Stomach smooth muscle (tissue), 2 donors: ENCODE measurements around the gene ZNF222.

ENCODE experiments used
- H3K27ac ChIP-seq: one replicate; pipeline ENCODE4 v1.7.0; 2013; ENCODE audit warnings: mild to moderate bottlenecking, low read length, inconsistent platforms
- H3K27me3 ChIP-seq, 2 donors: one replicate each; pipeline ENCODE4 v1.7.0; 2013; ENCODE audit warnings: low read length in 2 of 2; ENCODE audit not compliant: insufficient read depth in 2 of 2, control insufficient read depth in 1 of 2
- H3K36me3 ChIP-seq, 2 donors: one replicate each; pipeline ENCODE4 v1.7.0; 2013; ENCODE audit warnings: low read length in 2 of 2; ENCODE audit not compliant: control insufficient read depth in 2 of 2, insufficient read depth in 2 of 2
- H3K4me1 ChIP-seq: one replicate; pipeline ENCODE4 v1.7.0; 2013; ENCODE audit warnings: low read length; ENCODE audit not compliant: control insufficient read depth, insufficient read depth
- H3K4me3 ChIP-seq, 2 donors: one replicate each; pipeline ENCODE4 v1.7.0; 2013; ENCODE audit warnings: low read length in 2 of 2
- H3K9ac ChIP-seq, 2 donors: one replicate each; pipeline ENCODE4 v1.7.0; 2013; ENCODE audit warnings: low read length in 2 of 2, mild to moderate bottlenecking in 1 of 2
- H3K9me3 ChIP-seq, 2 donors: one replicate each; pipeline ENCODE4 v1.7.0; 2013; ENCODE audit warnings: low read length in 2 of 2; ENCODE audit not compliant: control insufficient read depth in 2 of 2
- donor health status: healthy.
- donor health status: Pancreatic carcinoma.

The ZNF222 gene

DNA sequence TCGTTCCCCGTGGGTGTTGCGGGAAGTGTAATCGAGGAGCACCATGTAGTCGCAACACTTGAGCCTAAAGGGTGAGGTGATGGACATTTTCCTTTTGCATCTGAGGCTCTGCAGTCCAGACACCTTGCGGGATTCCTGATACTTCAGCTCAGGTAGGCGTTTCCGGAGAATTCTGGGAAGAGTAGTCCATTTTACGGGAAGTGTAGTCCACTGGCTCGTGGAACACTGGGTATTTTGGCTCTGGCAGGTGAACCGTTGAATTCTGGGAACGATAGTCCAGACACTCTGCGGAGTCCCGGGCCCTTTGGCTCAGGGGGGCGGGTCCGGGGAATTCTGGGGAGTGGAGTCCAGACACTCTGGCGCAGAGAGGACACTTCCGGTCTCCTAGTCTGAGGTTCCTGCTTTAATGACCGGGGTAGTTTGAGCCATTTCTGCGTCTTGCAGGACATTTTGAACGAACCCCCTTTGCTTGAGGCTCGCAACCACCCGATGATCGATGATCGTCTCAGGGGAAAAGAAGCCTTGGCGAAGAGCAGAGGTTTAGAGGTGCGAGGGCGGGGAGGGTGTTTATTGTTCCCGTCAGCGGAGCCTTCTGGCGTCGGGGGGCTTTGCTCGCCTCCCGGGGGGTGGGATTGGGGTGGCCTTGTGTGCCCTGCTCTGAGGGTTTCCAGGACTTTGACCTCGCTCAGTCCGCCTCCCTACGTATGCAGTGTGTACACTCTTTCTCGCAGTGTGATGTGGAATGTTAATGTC lies 26.6 kb downstream of the ZNF222 start, which contains the start of gene ZNF223:
TSS of gene ZNF223 (plus strand) at position 387 of the 753 bp plus-strand sequence. CDS start 3,141 bp downstream, outside the sequence.
- peak within 1 kb of the TSS; percentile 82 to 94 for H3K4me3 ChIP-seq

DNA sequence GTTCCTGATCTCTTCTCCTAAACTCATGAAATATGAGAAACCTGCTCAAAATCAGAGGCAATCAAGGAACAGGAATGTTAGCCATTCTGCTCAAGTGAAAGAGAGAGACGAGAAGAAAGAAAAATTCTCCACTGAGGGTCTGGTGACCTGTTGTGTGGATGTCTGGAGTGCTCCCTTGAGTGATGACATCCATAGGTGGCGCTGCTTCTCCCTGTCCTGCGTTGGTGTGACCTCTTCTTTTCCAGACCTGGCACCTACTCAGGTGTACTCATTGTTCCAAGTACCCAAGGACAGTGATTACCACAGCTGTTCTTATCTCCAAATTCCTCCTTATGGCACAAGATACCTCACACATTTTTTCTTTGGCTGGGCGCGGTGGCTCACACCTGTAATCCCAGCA lies 30.7 kb downstream of the ZNF222 start:
- Histone ChIP-seq H3K27me3 (no peaks in the 10 kb centered on the region), H3K4me1 (peaks cover 15% of the 10 kb centered on the region), H3K4me3 (no peak overlapping the region), H3K36me3 (peaks cover 31 to 32% of the 10 kb centered on the region in 2 donors), H3K9ac (no peak overlapping the region), H3K27ac (no peak overlapping the region), H3K9me3 (peaks cover under 1 to 5% of the 10 kb centered on the region in 2 donors)

More for the DNA sequence above, 26.6 kb downstream of the ZNF222 start, which contains the start of gene ZNF223:
- H3K4me1 ChIP-seq, result peaks cover 15% of the 10 kb centered on the region
- H3K27me3 ChIP-seq, result peaks cover 2 to 4% of the 10 kb centered on the region in 2 donors
- H3K9ac ChIP-seq, result peak within 1 kb of the TSS; percentile 66 to 90
- H3K9me3 ChIP-seq, result peaks cover 0 to 4% of the 10 kb centered on the region in 2 donors
- H3K27ac ChIP-seq, result peak within 1 kb of the TSS; percentile 41
- peaks cover 5 to 6% of the 10 kb centered on the region in 2 donors for H3K36me3 ChIP-seq

DNA sequence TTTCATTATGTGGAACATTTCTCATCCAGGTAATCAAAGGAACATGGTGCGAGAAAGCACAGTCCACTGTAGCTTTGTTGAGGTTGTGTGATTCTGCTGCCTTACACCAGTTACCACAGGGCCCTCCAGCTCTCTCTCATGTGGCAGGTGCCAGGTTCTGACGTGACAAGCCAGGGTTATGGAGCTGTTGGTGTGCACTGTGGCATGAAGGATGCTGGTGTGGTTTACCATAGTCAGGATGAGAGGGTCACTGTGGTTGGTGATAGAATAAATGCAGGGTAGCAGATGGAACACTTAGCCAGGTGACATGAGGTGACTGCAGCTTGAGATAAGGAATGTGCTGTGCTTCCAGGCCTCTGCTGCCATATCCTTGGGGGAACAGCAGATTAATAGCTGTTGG lies 34.0 kb downstream of the ZNF222 start:
- Histone ChIP-seq H3K9ac (no peak overlapping the region), H3K4me1 (no peaks in the 10 kb centered on the region), H3K27me3 (no peaks in the 10 kb centered on the region), H3K4me3 (no peak overlapping the region), H3K36me3 (peaks cover 61% of the 10 kb centered on the region in 2 donors), H3K27ac (no peak overlapping the region), H3K9me3 (peaks cover 5 to 12% of the 10 kb centered on the region in 2 donors)

DNA sequence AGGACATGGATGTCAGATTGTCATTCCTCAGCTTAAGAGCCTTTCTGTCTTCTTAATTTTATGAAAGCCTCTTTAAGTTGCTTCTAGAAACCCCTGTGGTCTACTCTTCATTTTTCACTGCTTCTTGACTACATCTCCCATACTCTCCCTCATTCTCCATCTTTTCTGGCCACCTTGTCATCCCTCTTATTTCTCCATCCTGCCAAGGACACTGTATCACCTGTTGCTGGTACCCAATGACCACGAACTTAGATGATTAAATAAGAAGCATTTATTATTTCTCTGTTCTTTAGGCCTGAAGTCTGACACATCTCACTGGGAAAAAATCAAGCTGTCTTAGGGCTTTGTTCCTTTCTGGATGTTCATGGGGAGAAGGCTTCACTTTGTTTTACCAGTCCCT lies 35.9 kb downstream of the ZNF222 start:
- H3K4me3 ChIP-seq, result no peak overlapping the region
- H3K9ac ChIP-seq, result no peak overlapping the region
- H3K27ac ChIP-seq, result no peak overlapping the region
- peaks cover 15 to 17% of the 10 kb centered on the region in 2 donors for H3K9me3 ChIP-seq
- H3K4me1 ChIP-seq, result no peaks in the 10 kb centered on the region
- H3K36me3 ChIP-seq, result peaks cover 66 to 69% of the 10 kb centered on the region in 2 donors
- H3K27me3 ChIP-seq, result no peaks in the 10 kb centered on the region

DNA sequence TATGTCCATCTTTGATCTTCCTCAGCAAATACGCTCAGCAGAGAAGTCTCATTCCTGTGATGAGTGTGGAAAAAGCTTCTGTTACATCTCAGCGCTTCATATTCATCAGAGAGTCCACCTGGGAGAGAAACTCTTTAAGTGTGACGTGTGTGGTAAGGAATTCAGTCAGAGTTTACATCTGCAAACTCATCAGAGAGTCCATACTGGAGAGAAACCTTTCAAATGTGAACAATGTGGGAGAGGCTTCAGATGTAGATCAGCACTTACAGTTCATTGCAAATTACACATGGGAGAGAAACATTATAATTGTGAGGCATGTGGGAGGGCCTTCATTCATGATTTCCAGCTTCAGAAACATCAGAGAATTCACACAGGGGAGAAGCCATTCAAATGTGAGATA lies 41.1 kb downstream of the ZNF222 start:
- Histone ChIP-seq H3K9ac (no peak overlapping the region), H3K9me3 (peaks cover 28 to 29% of the 10 kb centered on the region in 2 donors), H3K4me1 (no peaks in the 10 kb centered on the region), H3K27me3 (no peaks in the 10 kb centered on the region), H3K36me3 (peaks cover 50 to 52% of the 10 kb centered on the region in 2 donors), H3K4me3 (peak overlapping the region in 1 of 2 donors; percentile 54), H3K27ac (no peak overlapping the region)

DNA sequence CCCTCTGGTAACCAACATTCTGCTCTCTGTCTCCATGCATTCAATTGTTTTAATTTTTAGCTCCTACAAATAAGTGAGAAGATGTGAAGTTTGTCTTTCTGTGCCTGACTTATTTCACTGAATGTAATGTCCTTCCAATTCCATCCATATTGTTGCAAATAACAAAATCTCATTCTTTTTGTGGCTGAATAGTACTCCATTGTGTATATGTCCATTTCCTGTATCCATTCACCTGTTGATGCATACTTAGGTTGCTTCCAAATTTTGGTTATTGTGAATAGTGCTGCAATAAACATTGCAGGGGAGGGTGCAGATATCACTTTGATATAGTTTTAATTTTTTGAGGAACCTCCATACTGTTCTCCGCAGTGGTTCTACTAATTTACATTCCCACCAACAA lies 44.2 kb downstream of the ZNF222 start:
- Histone ChIP-seq H3K27me3 (no peaks in the 10 kb centered on the region), H3K27ac (no peak overlapping the region), H3K4me1 (peaks cover 7% of the 10 kb centered on the region), H3K9ac (no peak overlapping the region), H3K4me3 (no peak overlapping the region), H3K9me3 (peaks cover 21 to 25% of the 10 kb centered on the region in 2 donors), H3K36me3 (peaks cover 22 to 25% of the 10 kb centered on the region in 2 donors)

DNA sequence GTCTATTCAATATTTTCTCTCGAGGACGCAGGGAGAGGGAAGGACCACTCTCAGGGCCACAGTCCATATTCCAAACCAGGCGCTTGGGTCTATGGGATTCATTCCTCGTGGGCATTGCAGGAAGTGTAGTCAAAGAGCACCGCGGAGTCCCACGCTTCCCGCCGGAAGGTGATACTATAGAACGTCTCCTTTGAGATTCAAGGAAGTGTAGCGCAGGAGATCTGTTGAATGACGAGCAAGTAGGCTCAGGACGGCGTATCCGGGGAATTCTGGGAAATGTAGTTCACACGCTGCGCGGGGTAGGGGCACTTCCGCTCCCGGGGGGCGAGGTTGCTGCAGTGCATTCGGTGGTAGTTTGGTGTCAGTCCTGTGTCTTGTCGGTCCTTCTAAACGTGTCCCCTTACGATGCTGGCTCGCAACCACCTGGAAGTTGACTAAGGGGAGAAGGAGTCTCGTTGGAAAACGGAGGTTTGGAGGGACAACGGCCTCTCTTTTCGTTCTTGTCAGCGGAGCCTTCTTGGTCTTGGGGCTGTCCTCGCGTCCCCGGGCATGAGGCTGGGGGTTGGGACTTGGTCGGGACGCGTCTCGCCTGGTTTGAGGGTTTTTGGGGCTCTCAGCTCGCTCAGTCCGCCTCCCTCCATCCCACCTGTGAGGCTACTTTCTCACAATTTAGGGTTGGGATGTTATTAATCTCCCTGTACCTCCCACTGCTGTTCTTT lies 46.8 kb downstream of the ZNF222 start, which contains the start of gene ZNF284:
TSS of gene ZNF284 (plus strand) at position 336 of the 719 bp plus-strand sequence. CDS start 4,231 bp downstream, outside the sequence.
- peak within 1 kb of the TSS; percentile 59 to 74 for H3K9ac ChIP-seq
- peaks cover 7% of the 10 kb centered on the region for H3K4me1 ChIP-seq
- peak within 1 kb of the TSS; percentile 58 to 96 for H3K4me3 ChIP-seq
- peaks cover 5 to 7% of the 10 kb centered on the region in 2 donors for H3K36me3 ChIP-seq
- no peaks in the 10 kb centered on the region for H3K27me3 ChIP-seq
- H3K9me3 ChIP-seq, result peaks cover 7% of the 10 kb centered on the region in 2 donors
- H3K27ac ChIP-seq, result peak within 1 kb of the TSS; percentile 37

DNA sequence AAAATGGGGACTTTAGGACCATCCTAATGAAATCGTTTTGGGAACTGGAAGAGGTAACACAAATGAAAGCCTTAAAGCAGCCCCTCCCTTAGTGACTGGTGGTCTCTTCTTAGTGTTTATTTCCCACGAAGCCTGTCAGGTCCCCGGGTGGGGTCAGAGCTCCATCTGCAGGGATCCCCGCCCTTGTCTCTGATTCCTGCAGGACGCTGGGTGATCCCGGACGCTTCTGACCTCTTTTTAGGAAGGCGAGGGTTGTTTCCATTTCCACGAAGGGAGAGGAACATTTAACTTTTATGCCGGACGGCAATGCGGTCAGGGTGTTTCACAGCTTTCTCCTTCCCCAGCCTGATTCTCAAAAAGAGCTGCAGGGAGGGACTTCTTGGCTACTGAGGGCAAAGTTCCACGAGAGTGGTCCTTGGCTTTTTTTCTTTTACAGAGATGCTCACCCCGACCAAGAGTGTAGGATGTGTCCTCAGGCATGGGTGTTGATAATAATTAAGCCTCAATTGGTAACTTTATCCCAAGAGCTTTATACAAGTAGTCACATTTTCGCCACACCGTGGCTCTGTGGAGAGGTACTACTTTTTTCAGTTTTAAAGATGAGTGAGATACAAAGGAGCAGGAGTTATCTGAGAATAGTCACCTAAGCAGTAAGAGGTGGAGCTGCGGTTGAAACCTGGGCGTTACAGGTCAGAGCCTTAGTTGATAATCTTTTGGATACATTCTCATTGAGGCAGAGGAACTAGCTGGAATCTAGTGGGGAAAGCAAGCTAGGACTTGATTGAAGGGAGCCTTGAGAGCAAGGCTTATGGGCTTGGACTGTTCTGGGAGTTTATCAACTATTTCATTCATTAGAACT lies 47.6 kb downstream of the ZNF222 start:
- no peak overlapping the region for H3K27ac ChIP-seq

DNA sequence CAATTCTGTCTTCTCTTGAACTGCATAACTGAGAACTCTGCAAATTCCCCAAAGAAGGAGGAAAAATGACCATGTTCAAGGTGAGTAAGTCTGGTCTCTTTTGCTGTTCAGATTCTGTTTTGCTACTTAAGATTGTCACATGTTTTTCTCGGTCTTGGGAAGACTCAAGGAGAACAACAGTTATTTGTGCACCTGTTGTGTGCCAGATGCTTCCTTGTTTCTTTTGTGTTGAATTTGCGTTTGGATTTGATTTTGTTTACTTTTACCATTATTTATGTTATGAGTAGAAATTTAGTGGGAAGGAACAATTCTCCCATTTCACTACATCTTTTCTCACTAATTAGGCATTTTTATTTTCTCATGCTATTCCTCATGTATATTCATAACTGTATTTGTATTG lies 51.1 kb downstream of the ZNF222 start:
- Histone ChIP-seq H3K36me3 (peaks cover 8 to 16% of the 10 kb centered on the region in 2 donors), H3K9ac (no peak overlapping the region), H3K9me3 (no peaks in the 10 kb centered on the region), H3K27ac (no peak overlapping the region), H3K4me3 (no peak overlapping the region), H3K4me1 (peaks cover 7% of the 10 kb centered on the region), H3K27me3 (no peaks in the 10 kb centered on the region)

More for the DNA sequence above, 47.6 kb downstream of the ZNF222 start:
- peak overlapping the region; percentile 58 to 96 for H3K4me3 ChIP-seq
- peaks cover 7% of the 10 kb centered on the region for H3K4me1 ChIP-seq
- peak overlapping the region; percentile 59 to 74 for H3K9ac ChIP-seq
- peaks cover 3 to 5% of the 10 kb centered on the region in 2 donors for H3K36me3 ChIP-seq
- H3K27me3 ChIP-seq, result no peaks in the 10 kb centered on the region
- H3K9me3 ChIP-seq, result peaks cover 0 to 2% of the 10 kb centered on the region in 2 donors
